ENCODE results near the gene PNPLA7.

The PNPLA7 gene

GRCh38 chr9:137547687-137548543, 2.3 kb downstream of the PNPLA7 start:
- H3K4me3 ChIP-seq (ENCODE audit: low read length), result no peak overlapping the region
- DNase-seq (ENCODE audit: low read depth), result no peak
- TF ChIP-seq CTCF (conservative IDR thresholded peaks at IDR 0.05; ENCODE audit: low read depth, low read length), result no peak

GRCh38 chr9:137545123-137545522, 5.1 kb downstream of the PNPLA7 start:
- no peak overlapping the region for H3K4me3 ChIP-seq (ENCODE audit: low read length)
- DNase-seq (ENCODE audit: low read depth), result no peak
- TF ChIP-seq CTCF (conservative IDR thresholded peaks at IDR 0.05; ENCODE audit: low read depth, low read length), result no peak

- no peak overlapping the region for H3K4me3 ChIP-seq (ENCODE audit: low read length)
- no peak for DNase-seq (ENCODE audit: low read depth)
- no peak for TF ChIP-seq CTCF (conservative IDR thresholded peaks at IDR 0.05; ENCODE audit: low read depth, low read length)
These were observed 5.9 kb downstream of the PNPLA7 start for GRCh38 chr9:137544176-137544760.

GRCh38 chr9:137543237-137543963, 6.8 kb downstream of the PNPLA7 start:
- H3K4me3 ChIP-seq (ENCODE audit: low read length), result no peak overlapping the region
- DNase-seq (ENCODE audit: low read depth), result no peak
- no peak for TF ChIP-seq CTCF (conservative IDR thresholded peaks at IDR 0.05; ENCODE audit: low read depth, low read length)

- no peak for TF ChIP-seq CTCF (conservative IDR thresholded peaks at IDR 0.05; ENCODE audit: low read depth, low read length)
- DNase-seq (ENCODE audit: low read depth), result no peak
- H3K4me3 ChIP-seq (ENCODE audit: low read length), result no peak overlapping the region
These were observed 7.7 kb downstream of the PNPLA7 start for GRCh38 chr9:137542486-137542885.

GRCh38 chr9:137540536-137540935, 9.7 kb downstream of the PNPLA7 start:
- TF ChIP-seq CTCF (conservative IDR thresholded peaks at IDR 0.05; ENCODE audit: low read depth, low read length), result no peak
- DNase-seq (ENCODE audit: low read depth), result no peak
- no peak overlapping the region for H3K4me3 ChIP-seq (ENCODE audit: low read length)
